ENCODE results near the gene ATP2C2.

The ATP2C2 gene

GRCh38 chr16:84501077-84501735 lies 132.9 kb downstream of the ATP2C2 start:
- no peak for DNase-seq

GRCh38 chr16:84502075-84502474 lies 133.7 kb downstream of the ATP2C2 start:
- no peak for DNase-seq

GRCh38 chr16:84502581-84502980 lies 134.2 kb downstream of the ATP2C2 start:
- DNase-seq = no peak

- DNase-seq = peak; percentile 32 to 72
Measured at GRCh38 chr16:84503751-84504395, 135.5 kb downstream of the ATP2C2 start.

GRCh38 chr16:84504420-84505248 lies 136.3 kb downstream of the ATP2C2 start, which contains the start of gene MEAK7:
Gene MEAK7 (minus strand): TSS chr16:84504659. CDS start chr16:84498086, 6,573 bp downstream.
- DNase-seq = peak; percentile 97 to 100

DNA sequence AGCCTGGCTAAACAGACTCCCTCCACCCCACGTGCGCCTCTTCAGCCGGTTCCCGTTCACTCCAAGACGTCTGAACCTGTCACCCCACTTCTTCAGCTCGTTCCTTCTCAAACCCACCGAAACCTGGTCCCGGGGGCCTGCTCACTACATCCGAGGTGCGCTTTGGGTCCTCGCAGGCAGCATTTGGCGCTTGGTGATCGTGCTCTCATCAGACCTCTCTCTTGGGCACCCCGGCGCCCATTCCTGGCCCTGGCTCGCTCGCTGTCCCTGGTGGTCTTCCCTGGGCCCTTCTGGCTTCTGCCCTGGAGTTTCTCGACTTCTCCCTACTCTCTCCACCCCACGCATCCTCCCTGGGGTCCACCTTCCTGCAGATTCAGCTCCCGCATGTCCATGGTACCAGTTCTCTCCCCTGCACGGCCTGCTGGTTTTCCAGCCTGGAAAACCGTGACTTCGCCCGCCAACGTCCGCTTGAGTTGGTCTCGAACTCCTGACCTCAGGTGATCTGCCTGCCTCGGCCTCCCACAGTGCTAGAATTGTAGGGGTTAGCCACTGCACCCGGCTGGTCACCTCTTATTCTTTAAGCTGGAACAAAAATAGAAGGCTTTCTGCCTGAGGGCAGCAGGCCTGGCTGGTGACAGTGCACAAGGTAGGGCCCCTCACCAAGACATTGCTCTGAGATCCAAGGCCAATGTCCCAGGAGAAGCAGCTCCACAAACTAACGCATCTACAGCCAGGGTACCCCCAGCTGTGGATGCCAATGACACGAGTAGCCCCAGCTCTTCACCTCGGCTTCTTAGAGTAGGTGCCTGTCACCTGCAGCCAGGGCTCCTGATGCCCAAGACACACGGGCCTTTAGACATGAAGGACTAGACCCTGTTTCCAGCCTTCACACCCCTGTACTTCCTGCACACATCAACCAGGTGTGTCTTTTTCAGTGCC lies 137.2 kb downstream of the ATP2C2 start:
- DNase-seq = no peak

GRCh38 chr16:84507011-84507982 lies 139.0 kb downstream of the ATP2C2 start:
- DNase-seq = peak in 1 of 2 donors; percentile 48

GRCh38 chr16:84508502-84508901 lies 140.2 kb downstream of the ATP2C2 start:
- no peak for DNase-seq

GRCh38 chr16:84509032-84509950 lies 141.0 kb downstream of the ATP2C2 start:
- DNase-seq = no peak

DNA sequence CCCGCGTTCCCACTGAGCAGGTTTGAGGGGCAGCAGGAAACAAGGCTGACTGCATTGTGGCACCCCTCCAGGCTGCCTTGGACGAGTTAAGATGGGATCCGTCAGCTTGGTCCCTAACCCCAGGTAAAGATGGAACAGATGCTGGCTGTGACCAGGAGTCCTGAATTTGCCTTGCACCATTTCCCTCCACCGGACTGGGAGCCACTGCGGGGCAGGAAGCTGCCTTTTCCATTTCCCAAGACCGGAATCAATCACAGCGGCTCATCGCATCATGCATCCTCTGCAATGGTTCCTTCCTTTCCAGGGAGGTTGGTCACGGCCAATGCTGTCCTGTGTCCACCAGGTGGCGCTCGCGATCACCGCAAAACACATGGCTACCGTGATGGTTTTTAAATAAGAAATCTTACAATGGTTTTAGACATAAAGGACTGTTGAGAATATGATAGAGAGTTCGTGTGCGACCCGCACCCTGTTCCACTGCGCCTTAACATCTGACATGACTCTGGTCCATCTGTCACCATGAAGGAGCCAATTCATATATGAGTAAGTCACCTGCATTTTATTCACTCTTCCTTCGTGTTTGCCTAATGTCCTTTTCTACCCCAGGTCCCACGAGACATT lies 143.0 kb downstream of the ATP2C2 start:
- DNase-seq = peak; percentile 70 to 95

DNA sequence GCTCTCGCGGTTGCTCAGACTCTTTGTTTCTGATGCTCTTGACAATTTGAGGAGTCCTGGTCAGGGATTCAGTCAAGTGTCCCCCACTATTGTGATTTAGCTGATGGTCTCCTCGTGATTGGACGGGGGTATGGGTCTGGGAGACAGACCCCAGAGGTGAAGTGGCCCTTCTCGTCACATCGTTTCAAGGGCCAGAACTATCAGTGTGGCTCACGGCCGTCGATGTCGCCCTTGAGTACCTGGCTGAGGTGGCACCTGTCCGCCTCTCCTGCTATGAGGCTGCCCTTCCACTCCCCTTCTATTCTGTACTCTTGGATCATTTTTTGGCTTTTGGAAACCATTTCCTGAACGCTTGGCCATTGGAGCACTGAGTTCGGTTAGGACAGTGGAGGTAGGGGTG lies 143.5 kb downstream of the ATP2C2 start:
- DNase-seq = no peak

GRCh38 chr16:84513123-84513522 lies 144.8 kb downstream of the ATP2C2 start:
- DNase-seq = no peak

DNA sequence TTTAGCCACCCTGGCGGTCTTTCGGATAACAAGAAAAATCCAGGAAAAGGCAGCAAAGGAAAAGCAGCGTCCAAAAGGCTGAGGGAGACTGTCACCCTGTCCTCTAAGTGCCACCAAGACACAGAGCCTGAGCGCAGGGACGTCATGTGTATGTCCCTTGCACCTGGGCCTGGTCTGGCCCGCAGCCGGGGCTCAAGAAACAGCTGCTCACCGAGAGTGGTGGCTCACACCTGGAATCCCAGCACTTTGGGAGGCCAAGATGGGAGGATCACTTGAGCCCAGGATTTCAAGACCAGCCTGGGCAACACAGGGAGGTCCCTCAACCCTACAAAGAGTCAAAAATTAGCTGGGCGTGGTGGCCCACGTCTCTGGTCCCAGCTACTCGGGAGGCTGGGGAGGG lies 145.3 kb downstream of the ATP2C2 start:
- no peak for DNase-seq

Data from inflammatory macrophage treated with lipopolysaccharide for 1 hour (primary cell).